KMS-11 (cell line): ENCODE data around the gene ZSCAN21.

Source experiments
- H2AFZ ChIP-seq: fragments of 200-600 bp; sonication (generic); 2 replicates; pipeline ENCODE4 v1.6.1; 2016; ENCODE audit warnings: antibody characterized with exemption, mixed run types, low read depth
- H3K27ac ChIP-seq: fragments of 200-600 bp; sonication (generic); 2 replicates; pipeline ENCODE4 v1.6.1; 2016; ENCODE audit warnings: mild to moderate bottlenecking, mixed run types
- H3K27me3 ChIP-seq: fragments of 200-600 bp; sonication (generic); 2 replicates; pipeline ENCODE4 v1.6.1; 2017; ENCODE audit warnings: mild to moderate bottlenecking, low read depth, mixed run types, moderate library complexity; ENCODE audit not compliant: insufficient read depth
- H3K36me3 ChIP-seq: fragments of 200-600 bp; sonication (generic); 2 replicates; pipeline ENCODE4 v1.6.1; 2017; ENCODE audit warnings: mild to moderate bottlenecking, mixed run types; ENCODE audit not compliant: insufficient read depth
- H3K4me1 ChIP-seq: fragments of 200-600 bp; sonication (generic); 2 replicates; pipeline ENCODE4 v1.6.1; 2016; ENCODE audit warnings: mild to moderate bottlenecking, low read depth, mixed run types; ENCODE audit not compliant: poor library complexity, severe bottlenecking
- H3K4me2 ChIP-seq: fragments of 200-600 bp; sonication (generic); 2 replicates; pipeline ENCODE4 v1.7.0; 2016; ENCODE audit warnings: mild to moderate bottlenecking, mixed run types
- H3K4me3 ChIP-seq: fragments of 200-600 bp; sonication (generic); IDR thresholded peaks from 2 replicates; pipeline ENCODE4 v1.6.1; 2017; ENCODE audit warnings: low read depth, low read length, mixed read lengths; ENCODE audit not compliant: insufficient read depth
- H3K79me2 ChIP-seq: fragments of 200-600 bp; sonication (generic); 2 replicates; pipeline ENCODE4 v1.6.1; 2016; ENCODE audit warnings: low read depth, mixed run types; ENCODE audit not compliant: insufficient read depth
- H3K9ac ChIP-seq: fragments of 200-600 bp; sonication (generic); 2 replicates; pipeline ENCODE4 v1.6.1; 2016; ENCODE audit warnings: mild to moderate bottlenecking, mixed run types
- H4K20me1 ChIP-seq: fragments of 200-600 bp; sonication (generic); 2 replicates; pipeline ENCODE4 v1.6.1; 2016; ENCODE audit warnings: mild to moderate bottlenecking, mixed run types; ENCODE audit not compliant: insufficient read depth
- CTCF ChIP-seq: fragments of 200-600 bp; sonication (generic); conservative IDR thresholded peaks from 2 replicates; pipeline ENCODE4 v1.6.1; 2017; ENCODE audit warnings: low read depth, mild to moderate bottlenecking, antibody characterized with exemption, low read length, moderate library complexity, mixed read lengths

Gene ZSCAN21

GRCh38 chr7:100109521-100110163, 60.1 kb downstream of the ZSCAN21 start:
- Histone ChIP-seq H3K79me2 (no peaks in the 10 kb centered on the region), H3K4me1 (no peaks in the 10 kb centered on the region), H2AFZ (no peak overlapping the region), H3K9ac (no peak overlapping the region), H3K4me2 (no peak overlapping the region), H4K20me1 (no peaks in the 10 kb centered on the region), H3K27me3 (no peaks in the 10 kb centered on the region), H3K27ac (no peak overlapping the region), H3K36me3 (peaks cover 3% of the 10 kb centered on the region; the same call in 1 of the 2 replicates), H3K4me3 (no peak overlapping the region)
- TF ChIP-seq CTCF: no peak

- Histone ChIP-seq H3K4me3 (no peak overlapping the region), H3K27me3 (no peaks in the 10 kb centered on the region), H3K9ac (no peak overlapping the region), H3K79me2 (no peaks in the 10 kb centered on the region), H3K4me2 (no peak overlapping the region), H2AFZ (no peak overlapping the region), H3K36me3 (peaks cover 3% of the 10 kb centered on the region; the same call in 1 of the 2 replicates), H3K4me1 (no peaks in the 10 kb centered on the region), H4K20me1 (no peaks in the 10 kb centered on the region), H3K27ac (no peak overlapping the region)
- TF ChIP-seq CTCF: no peak
Measured at GRCh38 chr7:100111156-100111555, 61.6 kb downstream of the ZSCAN21 start.

- Histone ChIP-seq H4K20me1 (no peaks in the 10 kb centered on the region), H2AFZ (no peak overlapping the region), H3K4me1 (no peaks in the 10 kb centered on the region), H3K4me3 (no peak overlapping the region), H3K9ac (no peak overlapping the region), H3K36me3 (peaks cover 3% of the 10 kb centered on the region; the same call in 1 of the 2 replicates), H3K27ac (no peak overlapping the region), H3K4me2 (no peak overlapping the region), H3K27me3 (no peaks in the 10 kb centered on the region), H3K79me2 (no peaks in the 10 kb centered on the region)
- no peak for TF ChIP-seq CTCF
Measured at GRCh38 chr7:100111914-100112313, 62.3 kb downstream of the ZSCAN21 start.
